B cell (primary cell): ENCODE results near the gene MAPK14. TPM values are rescaled to one million over a fixed set of nuclear protein-coding genes. Genes with fewer than 3 reads are reported as not detected.
"Not testable (repeated sequence)": the region's sequence is repeated elsewhere in the genome, so short reads cannot be mapped to it uniquely, and the experiment has no call there.

Experiments used
- ATAC-seq: fragments of 200-7000 bp; cut with Tn5 transposase; one replicate; pipeline ENCODE4 v1.10.0; 2021; ENCODE audit warnings: low read depth, mild to moderate bottlenecking, moderate number of reproducible peaks, moderate library complexity
- CTCF ChIA-PET: fragments of 350-600 bp; sonication (Branson Sonifier 250); formaldehyde crosslinking; loops from one replicate; lab custom pipeline; 2021; ENCODE audit warnings: antibody characterized with exemption, inconsistent platforms; lab: Charles Lee
- POLR2A ChIA-PET: fragments of 350-600 bp; sonication (Branson Sonifier 250); formaldehyde crosslinking; loops from one replicate; lab custom pipeline; 2021; ENCODE audit warnings: antibody characterized with exemption; lab: Charles Lee
- DNase-seq: peaks from one replicate; pipeline ENCODE4 v3.0.0; 2013
- H2AFZ ChIP-seq: 2 replicates; pipeline ENCODE4 v1.6.1; 2012; ENCODE audit warnings: mild to moderate bottlenecking, low read depth, low read length; ENCODE audit not compliant: insufficient read depth, poor library complexity, severe bottlenecking
- H3K27ac ChIP-seq, 2 donors: 1 replicate in 1 of 2; 2 replicates in 1 of 2; pipeline ENCODE4 v1.5.1; 2012 to 2013; ENCODE audit warnings: low read length in 2 of 2, mild to moderate bottlenecking in 2 of 2, moderate library complexity in 1 of 2
- H3K27me3 ChIP-seq, 4 experiments: fragments of 200-600 bp in 1 of 4; sonication (generic) in 1 of 4; replicated peaks in 1 of 4; 1 replicate in 2 of 4; 2 replicates in 2 of 4; pipeline versions ENCODE4 v1.6.1 to v1.7.0; 2013 to 2016; ENCODE audit warnings: low read length in 3 of 4, mild to moderate bottlenecking in 2 of 4, mixed read lengths in 1 of 4, moderate library complexity in 1 of 4; ENCODE audit not compliant: insufficient read depth in 4 of 4, control insufficient read depth in 3 of 4; ENCODE audit errors: control extremely low read depth in 1 of 4
- H3K36me3 ChIP-seq, 2 experiments: replicated peaks in 1 of 2; 1 replicate in 1 of 2; 2 replicates in 1 of 2; pipeline versions ENCODE4 v1.6.1 to v1.7.1; 2013; ENCODE audit warnings: low read length in 1 of 2; ENCODE audit not compliant: insufficient read depth in 2 of 2, control insufficient read depth in 1 of 2; ENCODE audit errors: control extremely low read depth in 1 of 2, extremely low read depth in 1 of 2
- H3K4me1 ChIP-seq, 2 donors: fragments of 200-600 bp in 1 of 2; sonication (generic) in 1 of 2; 1 replicate in 1 of 2; 2 replicates in 1 of 2; pipeline versions ENCODE4 v1.5.1 to v1.6.1; 2013 to 2017; ENCODE audit warnings: low read length in 2 of 2; ENCODE audit not compliant: control insufficient read depth in 2 of 2, insufficient read depth in 2 of 2
- H3K4me2 ChIP-seq: replicated peaks from 2 replicates; pipeline ENCODE3; 2012; ENCODE audit warnings: mild to moderate bottlenecking, low read depth, low read length; ENCODE audit not compliant: poor library complexity, severe bottlenecking
- H3K4me3 ChIP-seq, 5 experiments: fragments of 200-600 bp in 1 of 5; sonication (generic) in 1 of 5; 1 replicate in 3 of 5; 2 replicates in 2 of 5; pipeline versions ENCODE4 v1.5.1 to v1.7.0; 2011 to 2016; ENCODE audit warnings: low read length in 4 of 5, mild to moderate bottlenecking in 4 of 5, low read depth in 2 of 5, control low read depth in 1 of 5, moderate library complexity in 1 of 5; ENCODE audit not compliant: insufficient read depth in 1 of 5; ENCODE audit errors: control extremely low read depth in 1 of 5, extremely low read depth in 1 of 5
- H3K79me2 ChIP-seq: fragments of 200-600 bp; sonication (generic); one replicate; pipeline ENCODE4 v1.6.0; 2016; ENCODE audit warnings: low read length; ENCODE audit not compliant: control insufficient read depth, insufficient read depth
- H3K9ac ChIP-seq: fragments of 200-600 bp; sonication (generic); 2 replicates; pipeline ENCODE4 v1.6.1; 2017; ENCODE audit warnings: mild to moderate bottlenecking, low read length, moderate library complexity
- H3K9me3 ChIP-seq, 3 donors: one replicate each; pipeline versions ENCODE4 v1.6.1 to v1.7.1; 2013; ENCODE audit warnings: low read length in 2 of 3; ENCODE audit not compliant: control insufficient read depth in 2 of 3, insufficient read depth in 1 of 3; ENCODE audit errors: control extremely low read depth in 1 of 3
- H4K20me1 ChIP-seq: 2 replicates; pipeline ENCODE4 v1.6.0; 2012; ENCODE audit warnings: mild to moderate bottlenecking, low read length; ENCODE audit not compliant: insufficient read depth, control insufficient read depth, poor library complexity, severe bottlenecking
- H3K27ac Mint-ChIP-seq: one replicate; pipeline ENCODE4 v1.8.0; 2021; ENCODE audit warnings: mixed read lengths
- H3K27me3 Mint-ChIP-seq: one replicate; pipeline ENCODE4 v1.8.0; 2021; ENCODE audit warnings: mixed read lengths
- H3K4me1 Mint-ChIP-seq: one replicate; pipeline ENCODE4 v1.8.0; 2021; ENCODE audit warnings: mixed read lengths
- H3K4me3 Mint-ChIP-seq: one replicate; pipeline ENCODE4 v1.8.0; 2021; ENCODE audit warnings: mixed read lengths
- H3K9me3 Mint-ChIP-seq: one replicate; pipeline ENCODE4 v1.8.0; 2022; ENCODE audit warnings: mixed read lengths; ENCODE audit not compliant: insufficient read depth
- EZH2 ChIP-seq: IDR thresholded peaks from 2 replicates; pipeline ENCODE4 v1.6.1; 2012; ENCODE audit warnings: borderline replicate concordance, low read depth, mild to moderate bottlenecking, moderate library complexity, low read length; ENCODE audit not compliant: insufficient read depth, poor library complexity, severe bottlenecking
- WGBS: methylation state at CpG from one replicate; pipeline ENCODE4 v1.1.5; 2013; ENCODE audit warnings: missing lambda C conversion rate; ENCODE audit not compliant: insufficient coverage; 5-methylcytosine and 5-hydroxymethylcytosine counted together
- intact Hi-C: fragments of 100-400 bp; cut with micrococcal nuclease; formaldehyde crosslinking; loops from one replicate; pipeline ENCODE4 v1.10.0; 2022
- polyA plus RNA-seq: library from polyadenylated mRNA; depleted of rRNA; stranded (reverse); fragments of >200 nt; gene quantifications from 2 replicates; pipeline ENCODE4 v1.2.3, GENCODE V29; 2012
- total RNA-seq, 2 donors: library from RNA; stranded (reverse); fragments of 120-200 nt in 1 of 2; gene quantifications; 1 replicate in 1 of 2; 2 replicates in 1 of 2; pipeline versions ENCODE4 v1.2.3 to v1.2.4, GENCODE V29; 2013 to 2022
- TF ChIP-seq, protein P1 (sequence below): fragments of 200-600 bp; IDR thresholded peaks from one replicate; pipeline ENCODE4 v1.8.0; 2022; ENCODE audit warnings: antibody characterized with exemption, mild to moderate bottlenecking

Gene MAPK14
- total and polyA plus RNA-seq, 2 donors (not counting 1 experiment from before 2014, with no cell fraction given) = 19.5 to 50.4 TPM

DNA sequence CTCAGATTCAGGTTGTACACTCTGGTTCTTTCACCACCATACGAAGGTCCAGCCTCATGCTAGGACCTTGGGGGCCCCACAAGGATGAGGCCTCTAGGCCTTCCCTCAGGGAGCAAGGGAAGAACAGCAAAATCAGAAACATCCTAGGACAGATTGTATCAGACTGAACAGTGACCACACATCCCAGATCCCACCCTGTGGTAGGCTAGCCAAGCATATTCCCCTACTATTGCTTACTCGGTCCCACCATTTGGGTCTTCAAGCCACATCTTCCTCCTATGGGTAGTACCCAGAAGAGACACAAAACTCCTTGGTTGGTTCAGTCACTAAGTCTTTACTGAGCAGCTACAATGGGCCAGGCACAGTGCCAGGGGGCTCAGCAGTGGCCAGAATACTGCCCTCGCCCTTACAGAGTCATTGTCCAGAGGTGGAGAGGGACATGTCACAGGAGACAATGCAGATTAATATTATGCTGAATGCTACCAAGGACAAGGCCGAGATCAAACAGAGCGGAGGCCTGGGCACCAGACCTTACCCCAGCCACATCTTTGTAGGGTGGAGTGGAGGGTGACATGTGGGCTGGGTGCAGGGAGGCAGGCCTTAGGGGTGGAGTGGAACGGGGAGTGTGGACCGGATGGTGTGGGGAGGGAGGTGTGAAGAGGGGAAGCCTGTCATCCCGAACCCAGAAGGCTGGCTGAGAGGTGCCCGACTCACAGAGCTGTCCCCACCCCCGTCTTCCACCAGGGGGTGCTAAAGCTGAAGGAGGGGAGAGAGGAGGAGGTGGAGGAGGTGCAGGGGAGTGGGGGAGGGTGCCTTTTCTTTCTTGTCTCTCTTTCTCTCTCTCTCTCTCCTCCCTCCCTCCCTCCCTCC lies 95.9 kb downstream of the MAPK14 start:
- Histone ChIP-seq H4K20me1 (no peaks in the 10 kb centered on the region), H3K9me3 (peaks cover 0 to 5% (median 0%) of the 10 kb centered on the region in 3 donors), H3K9ac (no peak overlapping the region), H3K27ac (peak overlapping the region; percentile 62 to 95), H3K36me3 (no peaks in the 10 kb centered on the region), H3K79me2 (peaks cover 1% of the 10 kb centered on the region), H3K4me3 (no peak overlapping the region), H3K27me3 (no peaks in the 10 kb centered on the region), H2AFZ (peak overlapping the region; percentile 37), H3K4me1 (peaks cover 57 to 70% of the 10 kb centered on the region in 2 donors), H3K4me2 (peak overlapping the region; percentile 60)
- no peaks in the 10 kb centered on the region for H3K9me3 Mint-ChIP-seq
- ATAC-seq = peak; percentile 74
- DNase-seq = peak; percentile 88
- no peaks in the 10 kb centered on the region for H3K27me3 Mint-ChIP-seq
- H3K4me1 Mint-ChIP-seq = peaks cover 69% of the 10 kb centered on the region
- CTCF ChIA-PET = interaction anchor here (0.6 to 4.3 kb wide), 9 partner anchors 9 to 235 kb away, joined by 3 to 61 read pairs (median 6); partner anchors contain the start of gene BRPF3
- TF ChIP-seq EZH2 = no peak
- TF ChIP-seq, protein P1, sequence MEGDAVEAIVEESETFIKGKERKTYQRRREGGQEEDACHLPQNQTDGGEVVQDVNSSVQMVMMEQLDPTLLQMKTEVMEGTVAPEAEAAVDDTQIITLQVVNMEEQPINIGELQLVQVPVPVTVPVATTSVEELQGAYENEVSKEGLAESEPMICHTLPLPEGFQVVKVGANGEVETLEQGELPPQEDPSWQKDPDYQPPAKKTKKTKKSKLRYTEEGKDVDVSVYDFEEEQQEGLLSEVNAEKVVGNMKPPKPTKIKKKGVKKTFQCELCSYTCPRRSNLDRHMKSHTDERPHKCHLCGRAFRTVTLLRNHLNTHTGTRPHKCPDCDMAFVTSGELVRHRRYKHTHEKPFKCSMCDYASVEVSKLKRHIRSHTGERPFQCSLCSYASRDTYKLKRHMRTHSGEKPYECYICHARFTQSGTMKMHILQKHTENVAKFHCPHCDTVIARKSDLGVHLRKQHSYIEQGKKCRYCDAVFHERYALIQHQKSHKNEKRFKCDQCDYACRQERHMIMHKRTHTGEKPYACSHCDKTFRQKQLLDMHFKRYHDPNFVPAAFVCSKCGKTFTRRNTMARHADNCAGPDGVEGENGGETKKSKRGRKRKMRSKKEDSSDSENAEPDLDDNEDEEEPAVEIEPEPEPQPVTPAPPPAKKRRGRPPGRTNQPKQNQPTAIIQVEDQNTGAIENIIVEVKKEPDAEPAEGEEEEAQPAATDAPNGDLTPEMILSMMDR = peak; percentile 64
- H3K27ac Mint-ChIP-seq = peak overlapping the region; percentile 88
- 57% methylated on average over 7 of the region's 10 CpGs for WGBS
- POLR2A ChIA-PET = interaction anchor here (0.6 to 0.9 kb wide), 3 partner anchors 13 to 1484 kb away, joined by 3 to 4 read pairs (median 3); no protein-coding TSS in a partner anchor
- H3K4me3 Mint-ChIP-seq = peak overlapping the region; percentile 12
- intact Hi-C loops = loop anchor here (1.0 to 5.0 kb wide), 2 partner anchors 73 to 239 kb away; partner anchors contain the start of gene BRPF3

DNA sequence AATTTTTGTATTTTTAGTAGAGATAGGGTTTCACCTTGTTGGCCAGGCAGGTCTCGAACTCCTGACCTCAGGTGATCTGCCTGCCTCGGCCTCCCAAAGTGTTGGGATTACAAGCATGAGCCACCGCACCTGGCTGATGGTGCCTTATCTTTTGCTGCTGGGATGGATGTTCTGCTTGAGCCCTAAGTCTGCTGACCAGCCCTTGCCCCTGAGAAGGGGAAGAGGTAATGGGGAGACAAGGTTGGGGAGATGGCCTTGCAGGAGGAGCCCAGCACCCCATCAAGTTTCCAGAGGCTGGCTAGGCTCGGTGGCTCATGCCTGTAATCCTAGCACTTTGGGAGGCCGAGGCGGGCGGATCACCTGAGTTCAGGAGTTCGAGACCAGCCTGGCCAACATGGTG lies 96.7 kb downstream of the MAPK14 start:
- peak overlapping the region; percentile 24 for H3K4me2 ChIP-seq
- POLR2A ChIA-PET = interaction anchor here (0.5 to 1.0 kb wide), 4 partner anchors 15 to 1484 kb away, joined by 3 to 6 read pairs (median 4); no protein-coding TSS in a partner anchor
- not testable (repeated sequence) for H3K9me3 Mint-ChIP-seq, H3K27ac ChIP-seq, H2AFZ ChIP-seq, H3K27ac Mint-ChIP-seq, H3K9me3 ChIP-seq, H3K27me3 ChIP-seq, H3K36me3 ChIP-seq, H3K79me2 ChIP-seq, H3K4me3 Mint-ChIP-seq, DNase-seq, H3K9ac ChIP-seq, H4K20me1 ChIP-seq, H3K4me3 ChIP-seq, ATAC-seq, H3K27me3 Mint-ChIP-seq
- WGBS = 79% methylated on average over 4 of the region's 8 CpGs
- CTCF ChIA-PET = interaction anchor here (1.0 to 4.3 kb wide), 8 partner anchors 8 to 234 kb away, joined by 3 to 61 read pairs (median 8); partner anchors contain the start of gene BRPF3
- peaks cover 49 to 62% of the 10 kb centered on the region in 2 donors for H3K4me1 ChIP-seq
- peaks cover 61% of the 10 kb centered on the region for H3K4me1 Mint-ChIP-seq
- intact Hi-C loops = loop anchor here (5.0 kb wide), 1 partner anchor 238 kb away; no protein-coding TSS in a partner anchor
